H9 (cell line): Measurements from ENCODE around the gene COL4A2. TPM values are rescaled to one million over a fixed set of nuclear protein-coding genes. Genes with fewer than 3 reads are reported as not detected.
A peak's percentile ranks its signal among the peaks of the same experiment; 100 is the strongest.

Experiments
- DNase-seq: peaks from one replicate; pipeline ENCODE4 v3.0.0-alpha.2; 2017
- H2AFZ ChIP-seq: one replicate; pipeline ENCODE4 v1.6.1; 2013; ENCODE audit warnings: mild to moderate bottlenecking, low read length, control low read depth, moderate library complexity
- H2AK5ac ChIP-seq: 2 replicates; pipeline ENCODE4 v1.6.1; 2013; ENCODE audit warnings: low read length, control low read depth, mixed read lengths; ENCODE audit not compliant: insufficient read length
- H2BK120ac ChIP-seq: one replicate; pipeline ENCODE4 v1.6.1; 2013; ENCODE audit warnings: low read depth, mild to moderate bottlenecking, low read length, control low read depth, inconsistent platforms; ENCODE audit not compliant: poor library complexity, severe bottlenecking
- H2BK12ac ChIP-seq: 2 replicates; pipeline ENCODE4 v1.6.1; 2013; ENCODE audit warnings: low read length, control low read depth, mixed read lengths, low read depth; ENCODE audit not compliant: insufficient read length
- H2BK15ac ChIP-seq: 2 replicates; pipeline ENCODE4 v1.6.1; 2013; ENCODE audit warnings: low read depth, low read length, control low read depth
- H2BK20ac ChIP-seq: one replicate; pipeline ENCODE4 v1.6.1; 2013; ENCODE audit warnings: low read depth, mild to moderate bottlenecking, low read length, control low read depth, inconsistent platforms; ENCODE audit not compliant: poor library complexity, severe bottlenecking
- H2BK5ac ChIP-seq: 2 replicates; pipeline ENCODE4 v1.6.1; 2013; ENCODE audit warnings: low read length, control low read depth, mixed read lengths; ENCODE audit not compliant: insufficient read length
- H3K14ac ChIP-seq: 2 replicates; pipeline ENCODE4 v1.6.1; 2013; ENCODE audit warnings: low read length, control low read depth; ENCODE audit not compliant: insufficient read depth
- H3K18ac ChIP-seq: 2 replicates; pipeline ENCODE4 v1.6.1; 2013; ENCODE audit warnings: low read depth, mild to moderate bottlenecking, mixed read lengths, low read length, control low read depth; ENCODE audit not compliant: insufficient read length
- H3K23ac ChIP-seq: 2 replicates; pipeline ENCODE4 v1.6.1; 2013; ENCODE audit warnings: low read length, control low read depth, mixed read lengths, low read depth; ENCODE audit not compliant: insufficient read length
- H3K23me2 ChIP-seq: 2 replicates; pipeline ENCODE4 v1.6.1; 2013; ENCODE audit warnings: low read depth, mild to moderate bottlenecking, mixed read lengths, low read length, control low read depth; ENCODE audit not compliant: insufficient read length, poor library complexity, severe bottlenecking
- H3K27ac ChIP-seq: 2 replicates; pipeline ENCODE4 v1.5.1; 2013; ENCODE audit warnings: low read length, control low read depth, mixed read lengths, low read depth; ENCODE audit not compliant: insufficient read length
- H3K27me3 ChIP-seq: 2 replicates; pipeline ENCODE4 v1.6.1; 2013; ENCODE audit warnings: low read length, control low read depth, inconsistent platforms; ENCODE audit not compliant: insufficient read depth
- H3K4ac ChIP-seq: 2 replicates; pipeline ENCODE4 v1.6.1; 2013; ENCODE audit warnings: low read depth, mild to moderate bottlenecking, control low read depth, inconsistent platforms, low read length, moderate library complexity
- H3K4me1 ChIP-seq: 2 replicates; pipeline ENCODE4 v1.6.1; 2013; ENCODE audit warnings: low read length, control low read depth, inconsistent platforms; ENCODE audit not compliant: insufficient read depth
- H3K4me2 ChIP-seq: 2 replicates; pipeline ENCODE4 v1.6.1; 2013; ENCODE audit warnings: low read length, control low read depth, mixed read lengths; ENCODE audit not compliant: insufficient read length, insufficient read depth
- H3K56ac ChIP-seq: 2 replicates; pipeline ENCODE4 v1.6.1; 2013; ENCODE audit warnings: low read depth, mild to moderate bottlenecking, mixed read lengths, low read length, control low read depth; ENCODE audit not compliant: insufficient read length
- H3K79me1 ChIP-seq: 2 replicates; pipeline ENCODE4 v1.6.1; 2013; ENCODE audit warnings: low read depth, mild to moderate bottlenecking, moderate library complexity, low read length, control low read depth, inconsistent platforms; ENCODE audit not compliant: insufficient read depth, poor library complexity, severe bottlenecking
- H3K79me2 ChIP-seq: 2 replicates; pipeline ENCODE4 v1.6.1; 2013; ENCODE audit warnings: low read length, control low read depth, inconsistent platforms; ENCODE audit not compliant: insufficient read depth
- H3K9ac ChIP-seq: 2 replicates; pipeline ENCODE4 v1.6.1; 2013; ENCODE audit warnings: low read length, control low read depth, mixed read lengths; ENCODE audit not compliant: insufficient read length; ENCODE audit errors: extremely low read depth
- H3K9me3 ChIP-seq: one replicate; pipeline ENCODE4 v1.6.1; 2013; ENCODE audit warnings: low read depth, low read length, inconsistent platforms; ENCODE audit not compliant: control insufficient read depth
- H3T11ph ChIP-seq: one replicate; pipeline ENCODE4 v1.6.1; 2013; ENCODE audit warnings: mild to moderate bottlenecking, low read length, control low read depth, inconsistent platforms
- H4K20me1 ChIP-seq: one replicate; pipeline ENCODE4 v1.6.1; 2013; ENCODE audit not compliant: control insufficient read depth, insufficient read length, insufficient read depth
- H4K5ac ChIP-seq: 2 replicates; pipeline ENCODE4 v1.6.1; 2013; ENCODE audit warnings: low read depth, mild to moderate bottlenecking, mixed read lengths, low read length, control low read depth; ENCODE audit not compliant: insufficient read length
- H4K8ac ChIP-seq: replicated peaks from 2 replicates; pipeline ENCODE4 v1.6.1; 2013; ENCODE audit warnings: low read length, control low read depth, mixed read lengths, low read depth; ENCODE audit not compliant: insufficient read length
- H4K91ac ChIP-seq: 2 replicates; pipeline ENCODE4 v1.6.1; 2013; ENCODE audit warnings: low read depth, mild to moderate bottlenecking, moderate library complexity, mixed read lengths, low read length, control low read depth; ENCODE audit not compliant: insufficient read length
- H3K27ac Mint-ChIP-seq, 3 experiments: 2 replicates in 2 of 3; 3 replicates in 1 of 3; pipeline ENCODE4 v1.8.0; 2020 to 2021; ENCODE audit warnings: mixed read lengths in 3 of 3, mild to moderate bottlenecking in 1 of 3, moderate library complexity in 1 of 3
- H3K27me3 Mint-ChIP-seq: 2 replicates; pipeline ENCODE4 v1.8.0; 2021; ENCODE audit warnings: low read depth, mild to moderate bottlenecking, moderate library complexity, mixed read lengths
- H3K36me3 Mint-ChIP-seq, 3 experiments: 2 replicates in 2 of 3; 3 replicates in 1 of 3; pipeline ENCODE4 v1.8.0; 2020 to 2021; ENCODE audit warnings: low read depth in 3 of 3, mixed read lengths in 3 of 3; ENCODE audit not compliant: insufficient read depth in 1 of 3
- H3K4me1 Mint-ChIP-seq, 2 experiments: 2 replicates each; pipeline ENCODE4 v1.8.0; 2020; ENCODE audit warnings: mixed read lengths in 2 of 2
- H3K4me3 Mint-ChIP-seq, 2 experiments: 2 replicates in 1 of 2; 3 replicates in 1 of 2; pipeline ENCODE4 v1.8.0; 2020 to 2021; ENCODE audit warnings: mild to moderate bottlenecking in 2 of 2, mixed read lengths in 2 of 2, moderate library complexity in 1 of 2
- H3K9me3 Mint-ChIP-seq, 2 experiments: 2 replicates in 1 of 2; 3 replicates in 1 of 2; pipeline ENCODE4 v1.8.0; 2020; ENCODE audit warnings: mild to moderate bottlenecking in 2 of 2, mixed read lengths in 2 of 2, moderate library complexity in 1 of 2
- CTCF ChIP-seq: fragments of 200-600 bp; sonication (generic); conservative IDR thresholded peaks from 3 replicates; pipeline ENCODE4 v1.8.0; 2021; ENCODE audit warnings: antibody characterized with exemption, mild to moderate bottlenecking
- WGBS: extraction: QIAGEN DNeasy Blood & Tissue Kit; methylation state at CpG from one replicate; pipeline ENCODE4 v1.1.7; 2013; ENCODE audit warnings: missing lambda C conversion rate, low lambda C conversion rate, mixed read lengths; ENCODE audit not compliant: insufficient read length; ENCODE audit errors: extremely low coverage; 5-methylcytosine and 5-hydroxymethylcytosine counted together
- total RNA-seq: library from RNA; stranded (reverse); gene quantifications from 2 replicates; pipeline ENCODE4 v1.2.1, GENCODE V29; 2021

Gene COL4A2
- total RNA-seq, 1 experiment from 2014 or later, result 76.5 TPM

- H2BK120ac ChIP-seq, result no peak overlapping the region
- no peak overlapping the region for H3K4me2 ChIP-seq
- no peak overlapping the region for H2AFZ ChIP-seq
- H3K23ac ChIP-seq, result no peak overlapping the region
- Mint-ChIP-seq H3K4me1 (peaks cover 25 to 26% of the 10 kb centered on the region in 2 experiments), H3K4me3 (no peak overlapping the region), H3K36me3 (0 out of 7 replicates have a peak, but pooled peaks cover 0 to 2% (median 0%) of the 10 kb centered on the region in 3 experiments), H3K27me3 (no peaks in the 10 kb centered on the region), H3K9me3 (no peaks in the 10 kb centered on the region; a peak in 1 of 5 replicates), H3K27ac (no peak overlapping the region; a peak in 1 of 7 replicates)
- H4K20me1 ChIP-seq, result no peaks in the 10 kb centered on the region
- H2BK12ac ChIP-seq, result no peak overlapping the region
- no peaks in the 10 kb centered on the region for H3K23me2 ChIP-seq
- no peak overlapping the region for H2AK5ac ChIP-seq
- H3K27me3 ChIP-seq, result no peaks in the 10 kb centered on the region
- H3K56ac ChIP-seq, result no peak overlapping the region
- peak; percentile 61 for DNase-seq
- H3K14ac ChIP-seq, result no peak overlapping the region
- no peaks in the 10 kb centered on the region for H3K9me3 ChIP-seq
- H4K8ac ChIP-seq, result no peak overlapping the region
- no peak overlapping the region for H2BK15ac ChIP-seq
- H4K91ac ChIP-seq, result no peak overlapping the region
- no peak overlapping the region for H4K5ac ChIP-seq
- no peaks in the 10 kb centered on the region for H3K79me2 ChIP-seq
- no peak overlapping the region for H3T11ph ChIP-seq
- no peak overlapping the region for H2BK20ac ChIP-seq
- H3K79me1 ChIP-seq, result no peaks in the 10 kb centered on the region
- H3K9ac ChIP-seq, result no peak overlapping the region
- no peak overlapping the region for H3K4ac ChIP-seq
- TF ChIP-seq CTCF, result 0 out of 3 replicates have a peak, but pooled peaks have one; percentile 31
- H3K18ac ChIP-seq, result no peak overlapping the region
- no peak overlapping the region for H2BK5ac ChIP-seq
- H3K27ac ChIP-seq, result no peak overlapping the region
- WGBS, result no CpG with 5 or more reads among the region's 8 CpGs
- peaks cover 1% of the 10 kb centered on the region; the same call in 1 of the 2 replicates for H3K4me1 ChIP-seq
Observed at GRCh38 chr13:110415669-110416068, 108.6 kb downstream of the COL4A2 start.
